Immature natural killer cell (primary cell): Measurements from ENCODE around the gene IQCE. TPM values are rescaled to one million over a fixed set of nuclear protein-coding genes. Genes with fewer than 3 reads are reported as not detected.
A peak's percentile ranks its signal among the peaks of the same experiment; 100 is the strongest.
"Not testable (repeated sequence)": the region's sequence is repeated elsewhere in the genome, so short reads cannot be mapped to it uniquely, and the experiment has no call there.

Source experiments
- DNase-seq, 3 donors: peaks; one replicate each; pipeline ENCODE4 v3.0.0; 2022; ENCODE audit warnings: mixed read lengths in 1 of 3
- H3K27ac Mint-ChIP-seq, 6 donors: one replicate each; pipeline ENCODE4 v1.8.0; 2020; ENCODE audit warnings: mixed read lengths in 6 of 6, mild to moderate bottlenecking in 5 of 6, inconsistent platforms in 4 of 6, moderate library complexity in 3 of 6
- H3K27me3 Mint-ChIP-seq, 3 donors: one replicate each; pipeline ENCODE4 v1.8.0; 2020 to 2021; ENCODE audit warnings: low read depth in 3 of 3, mild to moderate bottlenecking in 3 of 3, mixed read lengths in 3 of 3, moderate library complexity in 3 of 3, inconsistent platforms in 1 of 3
- H3K36me3 Mint-ChIP-seq, 3 donors: one replicate each; pipeline ENCODE4 v1.8.0; 2020; ENCODE audit warnings: mixed read lengths in 3 of 3, inconsistent platforms in 2 of 3, mild to moderate bottlenecking in 2 of 3
- H3K4me1 Mint-ChIP-seq, 2 donors: one replicate each; pipeline ENCODE4 v1.8.0; 2020; ENCODE audit warnings: inconsistent platforms in 2 of 2, mild to moderate bottlenecking in 2 of 2, mixed read lengths in 2 of 2, moderate library complexity in 1 of 2
- H3K4me3 Mint-ChIP-seq, 5 donors: one replicate each; pipeline ENCODE4 v1.8.0; 2020; ENCODE audit warnings: mild to moderate bottlenecking in 5 of 5, mixed read lengths in 5 of 5, inconsistent platforms in 3 of 5, moderate library complexity in 3 of 5
- H3K9me3 Mint-ChIP-seq, 6 donors: one replicate each; pipeline ENCODE4 v1.8.0; 2020; ENCODE audit warnings: mild to moderate bottlenecking in 6 of 6, mixed read lengths in 6 of 6, inconsistent platforms in 4 of 6, moderate library complexity in 3 of 6
- polyA plus RNA-seq, 3 donors: library from polyadenylated mRNA; unstranded; fragments of 300-500 nt; fragmentation: Illumina TruSeq; gene quantifications; one replicate each; pipeline ENCODE4 v1.2.3, GENCODE V29; 2021

IQCE gene
- polyA plus RNA-seq, 3 donors from 2014 or later = 1.9 to 4.2 TPM; not detected in 1

- Mint-ChIP-seq H3K36me3 (peaks cover 0 to 7% (median 0%) of the 10 kb centered on the region in 3 donors), H3K9me3 (no peaks in the 10 kb centered on the region), H3K4me3 (no peak overlapping the region), H3K27me3 (peaks cover 0 to 4% (median 4%) of the 10 kb centered on the region in 3 donors), H3K27ac (no peak overlapping the region), H3K4me1 (peaks cover 15 to 18% of the 10 kb centered on the region in 2 donors)
- DNase-seq = no peak
Measured at GRCh38 chr7:2605608-2606538, 47.1 kb downstream of the IQCE start.

GRCh38 chr7:2606539-2606936 lies 47.8 kb downstream of the IQCE start:
- no peak for DNase-seq
- Mint-ChIP-seq H3K27me3 (peaks cover 0 to 4% (median 4%) of the 10 kb centered on the region in 3 donors), H3K27ac (no peak overlapping the region), H3K4me3 (no peak overlapping the region), H3K9me3 (no peaks in the 10 kb centered on the region), H3K36me3 (peaks cover 0 to 7% (median 0%) of the 10 kb centered on the region in 3 donors), H3K4me1 (peaks cover 15 to 18% of the 10 kb centered on the region in 2 donors)

GRCh38 chr7:2607122-2607922 lies 48.5 kb downstream of the IQCE start:
- H3K4me3 Mint-ChIP-seq = peak overlapping the region in 3 of 5 donors; percentile 23 to 50 (median 47)
- H3K27me3 Mint-ChIP-seq = peaks cover 0 to 4% (median 4%) of the 10 kb centered on the region in 3 donors
- peak overlapping the region in 3 of 6 donors; percentile 11 to 46 (median 27) for H3K27ac Mint-ChIP-seq
- H3K9me3 Mint-ChIP-seq = no peaks in the 10 kb centered on the region
- peaks cover 0 to 3% (median 0%) of the 10 kb centered on the region in 3 donors for H3K36me3 Mint-ChIP-seq
- DNase-seq = no peak
- peaks cover 15 to 18% of the 10 kb centered on the region in 2 donors for H3K4me1 Mint-ChIP-seq

GRCh38 chr7:2607923-2608904 lies 49.4 kb downstream of the IQCE start:
- Mint-ChIP-seq H3K9me3 (no peaks in the 10 kb centered on the region), H3K36me3 (peaks cover 0 to 3% (median 0%) of the 10 kb centered on the region in 3 donors), H3K27me3 (peaks cover 0 to 4% (median 4%) of the 10 kb centered on the region in 3 donors), H3K4me1 (peaks cover 15 to 18% of the 10 kb centered on the region in 2 donors), H3K27ac (peak overlapping the region in 4 of 6 donors; percentile 27 to 69 (median 56)), H3K4me3 (peak overlapping the region in 4 of 5 donors; percentile 69 to 78 (median 72))
- DNase-seq = no peak

- Mint-ChIP-seq H3K9me3 (no peaks in the 10 kb centered on the region), H3K27me3 (peaks cover 0 to 3% (median 2%) of the 10 kb centered on the region in 3 donors), H3K4me3 (peak overlapping the region; percentile 67 to 78 (median 71)), H3K36me3 (peaks cover 0 to 3% (median 0%) of the 10 kb centered on the region in 3 donors), H3K27ac (peak overlapping the region in 4 of 6 donors; percentile 65 to 72 (median 69)), H3K4me1 (peaks cover 15 to 18% of the 10 kb centered on the region in 2 donors)
- peak; percentile 32 to 40 (median 34) for DNase-seq
Measured at GRCh38 chr7:2608921-2609411, 50.2 kb downstream of the IQCE start.

- H3K27ac Mint-ChIP-seq, H3K27me3 Mint-ChIP-seq, H3K9me3 Mint-ChIP-seq, H3K36me3 Mint-ChIP-seq, DNase-seq: not testable (repeated sequence)
- Mint-ChIP-seq H3K4me3 (peak overlapping the region in 2 of 5 donors; percentile 11 to 47), H3K4me1 (peaks cover 15 to 18% of the 10 kb centered on the region in 2 donors)
Measured at GRCh38 chr7:2609646-2610045, 50.9 kb downstream of the IQCE start.

GRCh38 chr7:2610466-2610865 lies 51.7 kb downstream of the IQCE start:
- no peak overlapping the region for H3K27ac Mint-ChIP-seq
- DNase-seq = no peak
- H3K27me3 Mint-ChIP-seq = peaks cover 0 to 3% (median 2%) of the 10 kb centered on the region in 3 donors
- H3K36me3 Mint-ChIP-seq = peaks cover 0 to 3% (median 0%) of the 10 kb centered on the region in 3 donors
- peaks cover 15 to 18% of the 10 kb centered on the region in 2 donors for H3K4me1 Mint-ChIP-seq
- no peaks in the 10 kb centered on the region for H3K9me3 Mint-ChIP-seq
- no peak overlapping the region for H3K4me3 Mint-ChIP-seq

- DNase-seq = no peak
- Mint-ChIP-seq H3K27ac (peak overlapping the region in 1 of 6 donors; percentile 79), H3K36me3 (peaks cover 0 to 3% (median 0%) of the 10 kb centered on the region in 3 donors), H3K27me3 (peaks cover 0 to 3% (median 2%) of the 10 kb centered on the region in 3 donors), H3K4me3 (no peak overlapping the region), H3K9me3 (no peaks in the 10 kb centered on the region), H3K4me1 (peaks cover 15 to 18% of the 10 kb centered on the region in 2 donors)
Measured at GRCh38 chr7:2610898-2611297, 52.1 kb downstream of the IQCE start.

- DNase-seq = no peak
- no peak overlapping the region for H3K4me3 Mint-ChIP-seq
- peaks cover 0 to 3% (median 0%) of the 10 kb centered on the region in 3 donors for H3K27me3 Mint-ChIP-seq
- peaks cover 0 to 3% (median 0%) of the 10 kb centered on the region in 3 donors for H3K36me3 Mint-ChIP-seq
- H3K4me1 Mint-ChIP-seq = peaks cover 15 to 18% of the 10 kb centered on the region in 2 donors
- no peak overlapping the region for H3K27ac Mint-ChIP-seq
- H3K9me3 Mint-ChIP-seq = no peaks in the 10 kb centered on the region
Measured at GRCh38 chr7:2611401-2611800, 52.6 kb downstream of the IQCE start.

- peaks cover 0 to 3% (median 0%) of the 10 kb centered on the region in 3 donors for H3K36me3 Mint-ChIP-seq
- no peak overlapping the region for H3K27ac Mint-ChIP-seq
- H3K4me1 Mint-ChIP-seq = peaks cover 15 to 18% of the 10 kb centered on the region in 2 donors
- no peak overlapping the region for H3K4me3 Mint-ChIP-seq
- no peaks in the 10 kb centered on the region for H3K9me3 Mint-ChIP-seq
- DNase-seq = no peak
- H3K27me3 Mint-ChIP-seq = peaks cover 0 to 3% (median 0%) of the 10 kb centered on the region in 3 donors
Measured at GRCh38 chr7:2611922-2612321, 53.1 kb downstream of the IQCE start.

GRCh38 chr7:2612445-2613097 lies 53.8 kb downstream of the IQCE start:
- Mint-ChIP-seq H3K4me1 (peaks cover 13 to 17% of the 10 kb centered on the region in 2 donors), H3K4me3 (no peak overlapping the region), H3K9me3 (no peaks in the 10 kb centered on the region), H3K27me3 (peaks cover 0 to 3% (median 0%) of the 10 kb centered on the region in 3 donors), H3K36me3 (peaks cover 0 to 3% (median 0%) of the 10 kb centered on the region in 3 donors), H3K27ac (no peak overlapping the region)
- no peak for DNase-seq
